ENCODE data around the gene GALNT16. TPM values are rescaled to one million over a fixed set of nuclear protein-coding genes. Genes with fewer than 3 reads are reported as not detected.

Gene GALNT16
- total RNA-seq, 3 donors from 2014 or later, result 0.87 to 6.4 (median 1.8) TPM

DNA sequence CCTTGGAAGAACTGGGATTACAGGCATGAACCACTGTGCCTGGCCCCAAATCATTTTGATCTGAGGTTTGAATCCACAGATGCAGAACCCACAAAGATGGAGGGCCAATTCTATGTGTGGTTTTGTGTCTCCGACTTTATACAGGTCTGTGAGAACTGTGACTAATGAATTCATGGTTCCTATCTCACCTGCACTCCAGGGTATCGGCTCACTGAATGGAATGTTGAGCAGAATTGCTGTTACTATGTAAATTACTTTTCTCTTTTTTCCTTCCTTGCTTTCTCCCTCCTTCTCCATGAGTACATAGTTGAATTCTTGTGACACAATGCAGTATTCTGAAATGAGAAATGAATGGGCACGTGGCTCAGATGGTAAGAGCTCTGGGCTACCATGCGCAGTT, 21.1 kb upstream of the GALNT16 start:
- no peak overlapping the region for H3K4me3 ChIP-seq
- intact Hi-C loops (cut with DNase I, micrococcal nuclease), result no loop called here
- TF ChIP-seq, protein P1, sequence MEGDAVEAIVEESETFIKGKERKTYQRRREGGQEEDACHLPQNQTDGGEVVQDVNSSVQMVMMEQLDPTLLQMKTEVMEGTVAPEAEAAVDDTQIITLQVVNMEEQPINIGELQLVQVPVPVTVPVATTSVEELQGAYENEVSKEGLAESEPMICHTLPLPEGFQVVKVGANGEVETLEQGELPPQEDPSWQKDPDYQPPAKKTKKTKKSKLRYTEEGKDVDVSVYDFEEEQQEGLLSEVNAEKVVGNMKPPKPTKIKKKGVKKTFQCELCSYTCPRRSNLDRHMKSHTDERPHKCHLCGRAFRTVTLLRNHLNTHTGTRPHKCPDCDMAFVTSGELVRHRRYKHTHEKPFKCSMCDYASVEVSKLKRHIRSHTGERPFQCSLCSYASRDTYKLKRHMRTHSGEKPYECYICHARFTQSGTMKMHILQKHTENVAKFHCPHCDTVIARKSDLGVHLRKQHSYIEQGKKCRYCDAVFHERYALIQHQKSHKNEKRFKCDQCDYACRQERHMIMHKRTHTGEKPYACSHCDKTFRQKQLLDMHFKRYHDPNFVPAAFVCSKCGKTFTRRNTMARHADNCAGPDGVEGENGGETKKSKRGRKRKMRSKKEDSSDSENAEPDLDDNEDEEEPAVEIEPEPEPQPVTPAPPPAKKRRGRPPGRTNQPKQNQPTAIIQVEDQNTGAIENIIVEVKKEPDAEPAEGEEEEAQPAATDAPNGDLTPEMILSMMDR (IDR thresholded peaks at IDR 0.05), result no peak
- H3K9me3 ChIP-seq, result no peaks in the 10 kb centered on the region
- peaks cover 14% of the 10 kb centered on the region for H3K36me3 ChIP-seq (ENCODE audit: low read depth)
- peaks cover 8% of the 10 kb centered on the region for H3K4me1 ChIP-seq (ENCODE audit: low read depth)
- DNase-seq, result no peak
- no peak for ATAC-seq

DNA sequence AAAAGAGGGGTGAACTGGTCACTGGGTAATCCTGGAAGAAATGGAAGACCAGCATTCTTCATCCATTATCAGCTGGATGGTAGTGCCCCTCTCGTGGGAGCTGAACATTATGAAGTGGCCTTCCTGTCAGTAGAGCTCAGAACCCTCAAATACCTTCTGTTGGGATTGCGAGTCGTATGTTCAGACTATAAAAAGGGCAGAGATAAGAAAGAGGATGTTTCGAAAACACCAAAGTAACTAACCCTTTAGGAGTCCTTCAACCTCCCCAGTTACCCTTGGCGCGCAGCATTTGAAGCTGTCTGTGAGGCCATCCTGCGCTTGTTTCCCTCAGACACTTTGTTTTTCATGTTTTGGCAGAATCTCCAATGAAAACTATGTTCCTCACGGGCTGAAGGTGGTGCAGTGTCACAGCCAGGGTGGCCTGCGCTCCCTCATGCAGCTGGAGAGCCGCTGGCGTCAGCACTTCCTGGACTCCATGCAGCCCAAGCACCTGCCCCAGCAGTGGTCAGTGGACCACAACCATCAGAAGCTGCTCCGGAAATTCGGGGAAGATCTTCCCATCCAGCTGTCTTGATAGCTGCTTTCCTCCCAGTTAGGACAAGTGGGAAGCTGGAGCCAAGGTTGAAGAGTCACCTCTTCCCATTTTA, 19.3 kb upstream of the GALNT16 start:
- intact Hi-C loops (cut with DNase I, micrococcal nuclease), result loop anchor here (10.0 kb wide), 3 partner anchors 104 to 224 kb away; no protein-coding TSS in a partner anchor
- ATAC-seq (no peak), DNase-seq (no peak)
- no peak overlapping the region for H3K4me3 ChIP-seq
- no peaks in the 10 kb centered on the region for H3K9me3 ChIP-seq
- TF ChIP-seq, protein P1 (IDR thresholded peaks at IDR 0.05), result no peak
- peaks cover 8% of the 10 kb centered on the region for H3K4me1 ChIP-seq (ENCODE audit: low read depth)
- peaks cover 8% of the 10 kb centered on the region for H3K36me3 ChIP-seq (ENCODE audit: low read depth)

DNA sequence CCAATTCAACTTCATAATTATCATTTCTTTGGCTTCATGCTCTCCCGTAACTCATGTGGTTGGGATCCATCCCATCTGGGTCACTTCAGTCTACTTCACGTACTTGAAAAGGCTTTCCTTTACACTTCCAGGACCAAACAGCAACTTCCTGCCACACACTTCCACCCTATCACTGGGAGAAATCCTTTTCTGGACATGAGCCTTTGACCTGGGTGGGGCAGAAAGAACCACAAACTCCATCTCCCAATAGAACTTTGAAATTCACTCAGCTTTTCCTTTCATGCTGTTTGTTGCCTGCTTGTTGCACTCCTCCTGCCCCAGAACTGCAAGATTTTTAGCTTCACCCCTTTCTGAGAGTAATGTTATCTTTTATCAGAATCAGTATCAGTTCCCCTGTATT, 18.4 kb upstream of the GALNT16 start:
- DNase-seq, result peak in 1 of 3 donors; percentile 55
- Histone ChIP-seq H3K4me1 (ENCODE audit: low read depth) (peaks cover 8% of the 10 kb centered on the region), H3K4me3 (no peak overlapping the region), H3K36me3 (ENCODE audit: low read depth) (peaks cover 5% of the 10 kb centered on the region), H3K9me3 (no peaks in the 10 kb centered on the region)
- intact Hi-C loops (cut with DNase I, micrococcal nuclease), result loop anchor here (10.0 kb wide), 3 partner anchors 103 to 223 kb away; no protein-coding TSS in a partner anchor
- TF ChIP-seq, protein P1 (IDR thresholded peaks at IDR 0.05), result no peak
- peak; percentile 82 for ATAC-seq

DNA sequence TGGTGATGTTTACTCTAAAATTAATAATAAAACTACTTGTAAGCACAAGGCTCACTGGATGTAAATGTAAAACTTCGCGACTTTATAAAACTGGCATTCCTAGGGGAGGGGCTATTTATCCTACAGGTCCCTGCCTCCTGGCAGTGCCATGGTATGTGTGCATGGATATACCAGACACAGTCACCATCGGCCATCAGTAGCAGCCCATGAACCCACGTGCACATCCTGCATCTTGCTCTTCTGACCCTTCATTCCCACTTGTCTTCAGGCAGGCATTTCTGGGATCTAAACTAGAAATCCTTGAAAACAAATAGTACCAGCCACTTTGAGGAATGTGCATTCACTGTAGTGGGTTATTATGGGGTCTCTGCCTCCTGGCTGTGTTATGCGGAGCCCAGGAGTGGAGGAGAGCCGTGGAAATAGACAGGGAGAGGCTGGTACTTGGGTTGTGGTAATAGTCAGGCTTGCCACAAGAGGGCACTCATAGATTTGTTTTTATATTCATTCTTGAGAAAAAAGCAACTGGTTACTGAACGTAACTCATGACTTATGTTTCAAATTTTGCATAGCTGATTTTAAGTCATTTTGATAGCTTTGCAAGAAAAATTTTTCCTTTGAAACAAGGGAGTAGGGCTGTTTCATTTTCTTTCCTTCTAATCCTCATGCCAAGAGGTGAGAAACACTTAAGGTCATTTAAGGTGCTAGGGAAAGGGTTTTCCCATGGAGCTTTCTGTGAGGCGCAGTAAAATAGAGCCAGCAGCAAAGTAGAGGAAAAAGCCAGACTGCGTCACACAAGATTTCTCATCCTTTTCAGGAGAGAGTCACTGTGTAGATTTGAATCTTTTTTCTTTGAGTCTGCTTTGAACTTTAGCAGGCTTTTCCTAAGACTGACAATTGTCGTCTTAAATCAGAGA, 17.4 kb upstream of the GALNT16 start:
- peaks cover 4% of the 10 kb centered on the region for H3K36me3 ChIP-seq (ENCODE audit: low read depth)
- H3K9me3 ChIP-seq, result no peaks in the 10 kb centered on the region
- peaks cover 8% of the 10 kb centered on the region for H3K4me1 ChIP-seq (ENCODE audit: low read depth)
- peak; percentile 86 for ATAC-seq
- DNase-seq, result peak in 1 of 3 donors; percentile 83
- no peak overlapping the region for H3K4me3 ChIP-seq
- TF ChIP-seq, protein P1 (IDR thresholded peaks at IDR 0.05), result peak; percentile 49
- intact Hi-C loops (cut with DNase I, micrococcal nuclease), result loop anchor here (10.0 kb wide), 3 partner anchors 102 to 222 kb away; no protein-coding TSS in a partner anchor

DNA sequence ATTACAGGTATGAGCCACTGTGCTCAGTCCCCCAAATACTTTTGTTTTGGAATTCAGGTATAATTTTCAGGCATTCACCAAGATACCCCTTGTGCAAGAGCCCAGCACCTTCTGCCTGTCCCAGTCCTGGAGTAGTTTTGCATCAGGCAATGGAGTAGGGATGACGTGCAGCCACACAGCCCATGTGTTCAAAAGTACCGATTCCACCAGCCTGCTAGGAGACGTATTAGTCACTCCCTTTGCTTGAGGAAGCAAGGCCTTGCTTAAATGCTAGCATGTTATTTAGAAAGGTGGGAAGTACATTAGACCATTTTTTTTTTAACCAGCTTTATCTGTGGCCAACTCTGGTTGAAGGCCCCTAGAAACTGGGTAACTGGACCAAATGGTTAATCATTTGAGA, 15.0 kb upstream of the GALNT16 start:
- TF ChIP-seq, protein P1 (IDR thresholded peaks at IDR 0.05), result no peak
- no peak for ATAC-seq
- intact Hi-C loops (cut with DNase I, micrococcal nuclease), result loop anchor here (10.0 kb wide), 3 partner anchors 100 to 220 kb away; no protein-coding TSS in a partner anchor

More for the DNA sequence above, 15.0 kb upstream of the GALNT16 start:
- no peak for DNase-seq
- H3K36me3 ChIP-seq (ENCODE audit: low read depth), result no peaks in the 10 kb centered on the region
- peaks cover 8% of the 10 kb centered on the region for H3K4me1 ChIP-seq (ENCODE audit: low read depth)
- no peaks in the 10 kb centered on the region for H3K9me3 ChIP-seq
- no peak overlapping the region for H3K4me3 ChIP-seq
